ENCODE measurements around the gene RANBP9. TPM values are rescaled to one million over a fixed set of nuclear protein-coding genes. Genes with fewer than 3 reads are reported as not detected.

Gene RANBP9
- polyA plus RNA-seq, 3 donors: 1.8 to 26.1 (median 2.0) TPM

DNA sequence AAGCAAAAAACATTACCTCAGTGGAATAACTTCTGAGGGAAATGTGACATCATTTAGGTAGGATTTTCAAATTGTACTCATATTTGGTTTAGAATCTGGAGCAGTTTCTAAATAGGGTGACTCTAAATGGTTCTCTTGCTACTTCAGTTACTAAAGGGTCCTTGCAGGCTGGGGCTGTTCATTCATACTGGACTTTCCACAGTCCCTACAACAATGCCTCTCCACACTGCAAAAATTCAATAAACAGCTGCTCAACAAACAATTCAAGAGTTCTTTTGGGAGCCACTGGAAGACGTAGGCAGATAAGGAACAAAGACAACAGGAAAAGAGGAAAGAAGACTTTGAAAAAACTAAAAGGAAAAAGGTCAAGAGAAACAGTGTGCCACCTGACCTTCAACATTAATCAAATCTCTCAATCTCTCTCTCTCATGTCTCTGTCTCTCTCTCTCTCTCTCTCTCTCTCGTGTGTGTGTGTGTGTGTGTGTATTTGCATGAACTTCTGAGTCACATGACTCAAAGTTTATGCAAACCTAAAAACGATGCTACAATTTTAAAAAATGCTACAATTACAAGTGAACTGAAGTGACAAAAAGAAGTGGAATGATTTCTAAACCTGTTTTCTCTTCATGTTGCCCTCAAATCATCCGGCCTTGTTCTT lies 82.0 kb downstream of the RANBP9 start:
- H3K36me3 Mint-ChIP-seq: peaks cover 52 to 77% of the 10 kb centered on the region in 2 donors
- Histone ChIP-seq H3K4me3 (replicated peaks in 1 of 3; ENCODE audit: low read depth in 2 of 3, low read length in 3 of 3) (no peak overlapping the region), H3K9ac (ENCODE audit: insufficient read depth, low read length, poor library complexity, severe bottlenecking) (no peak overlapping the region), H3K79me2 (ENCODE audit: insufficient read depth, low read length) (no peaks in the 10 kb centered on the region), H3K4me2 (replicated peaks; ENCODE audit: extremely low read depth, low read length, poor library complexity, severe bottlenecking) (no peak overlapping the region), H3K4me1 (ENCODE audit: control insufficient read depth in 1 of 2, insufficient read depth in 2 of 2, low read length in 2 of 2) (no peaks in the 10 kb centered on the region), H3K27me3 (ENCODE audit: control insufficient read depth in 2 of 2, insufficient read depth in 2 of 2, low read length in 2 of 2) (no peaks in the 10 kb centered on the region), H2AFZ (ENCODE audit: insufficient read depth, low read depth, low read length, poor library complexity, severe bottlenecking) (no peak overlapping the region), H3K9me3 (replicated peaks in 1 of 2; ENCODE audit: control insufficient read depth in 1 of 2, insufficient read depth in 1 of 2, low read length in 2 of 2) (no peaks in the 10 kb centered on the region), H4K20me1 (ENCODE audit: insufficient read depth, low read length) (no peaks in the 10 kb centered on the region), H3K36me3 (replicated peaks in 1 of 2; ENCODE audit: control insufficient read depth in 1 of 2, insufficient read depth in 2 of 2, low read length in 2 of 2) (peaks cover 65 to 94% of the 10 kb centered on the region in 2 donors), H3K27ac (ENCODE audit: low read depth in 1 of 2, low read length in 2 of 2) (no peak overlapping the region)
- no peak for DNase-seq
- H3K4me3 Mint-ChIP-seq: no peak overlapping the region
- peaks cover 0 to 1% (median 0%) of the 10 kb centered on the region in 3 donors for H3K27me3 Mint-ChIP-seq (ENCODE audit: low read depth in 3 of 3)
- WGBS (ENCODE audit: insufficient coverage): no CpG with 5 or more reads among the region's 4 CpGs
- H3K27ac Mint-ChIP-seq: peak overlapping the region in 1 of 7 donors; percentile 6
- peaks cover 0 to 1% (median 0%) of the 10 kb centered on the region in 7 donors for H3K9me3 Mint-ChIP-seq
- intact Hi-C loops (cut with micrococcal nuclease): no loop called here
- no peak for TF ChIP-seq CTCF (IDR thresholded peaks at IDR 0.05)
- H3K4me1 Mint-ChIP-seq: peaks cover 5% of the 10 kb centered on the region

GRCh38 chr6:13624871-13625288 lies 86.8 kb downstream of the RANBP9 start:
- Histone ChIP-seq H3K4me3 (replicated peaks in 1 of 3; ENCODE audit: low read depth in 2 of 3, low read length in 3 of 3) (no peak overlapping the region), H3K9me3 (replicated peaks in 1 of 2; ENCODE audit: control insufficient read depth in 1 of 2, insufficient read depth in 1 of 2, low read length in 2 of 2) (no peaks in the 10 kb centered on the region), H2AFZ (ENCODE audit: insufficient read depth, low read depth, low read length, poor library complexity, severe bottlenecking) (no peak overlapping the region), H3K9ac (ENCODE audit: insufficient read depth, low read length, poor library complexity, severe bottlenecking) (no peak overlapping the region), H3K36me3 (replicated peaks in 1 of 2; ENCODE audit: control insufficient read depth in 1 of 2, insufficient read depth in 2 of 2, low read length in 2 of 2) (peaks cover 83 to 97% of the 10 kb centered on the region in 2 donors), H3K4me2 (replicated peaks; ENCODE audit: extremely low read depth, low read length, poor library complexity, severe bottlenecking) (no peak overlapping the region), H3K4me1 (ENCODE audit: control insufficient read depth in 1 of 2, insufficient read depth in 2 of 2, low read length in 2 of 2) (no peaks in the 10 kb centered on the region), H3K27ac (ENCODE audit: low read depth in 1 of 2, low read length in 2 of 2) (no peak overlapping the region), H4K20me1 (ENCODE audit: insufficient read depth, low read length) (peaks cover 8% of the 10 kb centered on the region), H3K27me3 (ENCODE audit: control insufficient read depth in 2 of 2, insufficient read depth in 2 of 2, low read length in 2 of 2) (no peaks in the 10 kb centered on the region), H3K79me2 (ENCODE audit: insufficient read depth, low read length) (no peaks in the 10 kb centered on the region)
- intact Hi-C loops (cut with micrococcal nuclease): no loop called here
- Mint-ChIP-seq H3K9me3 (no peaks in the 10 kb centered on the region), H3K27ac (peak overlapping the region in 4 of 7 donors; percentile 10 to 84 (median 59)), H3K36me3 (peaks cover 65 to 82% of the 10 kb centered on the region in 2 donors), H3K27me3 (ENCODE audit: low read depth in 3 of 3) (no peaks in the 10 kb centered on the region), H3K4me3 (no peak overlapping the region), H3K4me1 (no peaks in the 10 kb centered on the region)
- 92% methylated on average over 1 of the region's 4 CpGs for WGBS (ENCODE audit: insufficient coverage)
- TF ChIP-seq CTCF (IDR thresholded peaks at IDR 0.05): peak; percentile 47
- peak; percentile 4 to 19 (median 15) for DNase-seq

Data from CD14-positive monocyte (primary cell).